GM12873 (cell line): ENCODE data around the gene SPATS2L.

Source experiments
- TF ChIP-seq, protein P1 (sequence below): IDR thresholded peaks from 2 replicates; pipeline ENCODE4 v1.5.1; 2012; ENCODE audit warnings: low read depth, mild to moderate bottlenecking, moderate library complexity, low read length, control low read depth; ENCODE audit not compliant: insufficient read depth; ENCODE audit errors: missing control alignments

The SPATS2L gene

DNA sequence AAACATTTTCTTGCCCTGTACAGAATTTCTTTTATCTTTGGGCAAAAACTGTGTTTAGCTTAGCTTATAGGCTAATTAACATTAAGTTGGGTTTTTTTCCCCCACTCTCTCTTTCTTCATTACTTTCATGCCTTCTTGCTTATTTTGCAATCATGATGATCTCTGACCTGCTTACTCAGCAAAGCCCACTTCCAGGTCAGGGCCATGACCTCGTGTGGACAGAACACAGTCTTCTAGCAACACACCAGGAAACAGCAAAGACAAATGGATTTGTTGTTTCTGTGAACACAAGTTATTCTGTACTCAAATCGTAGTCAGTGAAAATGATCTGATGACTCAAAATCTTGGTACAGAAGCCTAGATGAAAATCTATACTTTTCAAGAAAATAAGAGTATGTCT is 60.7 kb downstream of the SPATS2L start:
- TF ChIP-seq, protein P1, sequence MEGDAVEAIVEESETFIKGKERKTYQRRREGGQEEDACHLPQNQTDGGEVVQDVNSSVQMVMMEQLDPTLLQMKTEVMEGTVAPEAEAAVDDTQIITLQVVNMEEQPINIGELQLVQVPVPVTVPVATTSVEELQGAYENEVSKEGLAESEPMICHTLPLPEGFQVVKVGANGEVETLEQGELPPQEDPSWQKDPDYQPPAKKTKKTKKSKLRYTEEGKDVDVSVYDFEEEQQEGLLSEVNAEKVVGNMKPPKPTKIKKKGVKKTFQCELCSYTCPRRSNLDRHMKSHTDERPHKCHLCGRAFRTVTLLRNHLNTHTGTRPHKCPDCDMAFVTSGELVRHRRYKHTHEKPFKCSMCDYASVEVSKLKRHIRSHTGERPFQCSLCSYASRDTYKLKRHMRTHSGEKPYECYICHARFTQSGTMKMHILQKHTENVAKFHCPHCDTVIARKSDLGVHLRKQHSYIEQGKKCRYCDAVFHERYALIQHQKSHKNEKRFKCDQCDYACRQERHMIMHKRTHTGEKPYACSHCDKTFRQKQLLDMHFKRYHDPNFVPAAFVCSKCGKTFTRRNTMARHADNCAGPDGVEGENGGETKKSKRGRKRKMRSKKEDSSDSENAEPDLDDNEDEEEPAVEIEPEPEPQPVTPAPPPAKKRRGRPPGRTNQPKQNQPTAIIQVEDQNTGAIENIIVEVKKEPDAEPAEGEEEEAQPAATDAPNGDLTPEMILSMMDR: no peak

DNA sequence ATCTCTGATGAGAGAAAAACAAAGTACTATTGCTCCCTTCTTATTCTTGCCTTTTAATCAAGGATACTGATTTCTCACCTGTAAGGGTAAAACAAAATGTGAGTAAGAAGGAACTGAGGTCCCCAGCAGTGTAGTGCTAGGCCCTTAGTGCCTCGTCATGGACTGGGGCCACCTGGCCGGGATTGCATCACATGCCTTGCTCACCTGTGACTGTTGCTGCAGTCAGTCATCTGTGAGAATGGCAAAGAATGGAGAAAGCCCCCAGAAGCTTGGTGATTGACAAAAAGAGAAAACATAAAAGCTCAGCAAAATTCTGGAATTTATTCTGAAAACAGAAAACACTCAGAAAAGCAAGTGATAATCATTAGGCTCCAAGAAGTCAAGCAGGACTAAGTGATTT is 63.4 kb downstream of the SPATS2L start:
- TF ChIP-seq, protein P1: no peak

DNA sequence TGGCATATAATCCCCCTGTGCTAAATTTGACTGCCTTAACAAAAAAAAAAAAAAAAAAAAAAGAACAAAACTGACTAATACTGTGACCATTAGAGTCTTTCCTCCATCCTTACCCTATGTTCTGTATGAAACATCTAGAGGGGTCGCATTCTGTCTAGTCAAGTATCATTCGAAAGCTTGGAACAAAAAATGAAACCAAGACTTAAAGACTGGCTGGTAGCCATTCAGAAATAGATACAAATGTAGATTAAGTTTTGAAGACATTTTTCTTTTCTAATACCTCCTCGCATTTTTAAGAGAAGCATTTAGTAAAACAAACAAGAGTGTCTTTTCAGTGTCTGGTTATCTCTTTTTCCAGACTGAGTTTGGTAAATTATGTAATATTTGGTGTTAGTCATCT is 66.7 kb downstream of the SPATS2L start:
- TF ChIP-seq, protein P1: no peak

DNA sequence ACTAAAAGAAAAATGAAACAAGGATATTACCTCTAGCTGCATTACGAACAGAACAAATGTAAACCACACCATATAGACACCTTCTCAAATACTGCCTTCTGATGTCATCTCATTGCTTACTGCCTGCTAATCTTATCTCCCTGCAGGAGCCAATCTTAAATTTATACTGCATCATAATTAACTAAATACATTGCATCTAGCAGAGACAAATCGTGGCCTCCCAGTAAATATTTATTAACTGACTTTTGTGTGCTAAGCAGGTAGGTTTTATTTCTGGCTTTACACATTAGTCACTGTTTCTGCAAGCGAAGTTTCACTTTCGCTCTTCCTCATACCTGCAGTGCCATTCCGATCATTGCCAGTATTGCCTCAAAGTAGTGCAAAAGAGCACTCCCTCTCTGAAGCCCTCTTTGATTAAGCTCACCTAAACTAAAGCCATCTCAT is 67.5 kb downstream of the SPATS2L start:
- TF ChIP-seq, protein P1: no peak

DNA sequence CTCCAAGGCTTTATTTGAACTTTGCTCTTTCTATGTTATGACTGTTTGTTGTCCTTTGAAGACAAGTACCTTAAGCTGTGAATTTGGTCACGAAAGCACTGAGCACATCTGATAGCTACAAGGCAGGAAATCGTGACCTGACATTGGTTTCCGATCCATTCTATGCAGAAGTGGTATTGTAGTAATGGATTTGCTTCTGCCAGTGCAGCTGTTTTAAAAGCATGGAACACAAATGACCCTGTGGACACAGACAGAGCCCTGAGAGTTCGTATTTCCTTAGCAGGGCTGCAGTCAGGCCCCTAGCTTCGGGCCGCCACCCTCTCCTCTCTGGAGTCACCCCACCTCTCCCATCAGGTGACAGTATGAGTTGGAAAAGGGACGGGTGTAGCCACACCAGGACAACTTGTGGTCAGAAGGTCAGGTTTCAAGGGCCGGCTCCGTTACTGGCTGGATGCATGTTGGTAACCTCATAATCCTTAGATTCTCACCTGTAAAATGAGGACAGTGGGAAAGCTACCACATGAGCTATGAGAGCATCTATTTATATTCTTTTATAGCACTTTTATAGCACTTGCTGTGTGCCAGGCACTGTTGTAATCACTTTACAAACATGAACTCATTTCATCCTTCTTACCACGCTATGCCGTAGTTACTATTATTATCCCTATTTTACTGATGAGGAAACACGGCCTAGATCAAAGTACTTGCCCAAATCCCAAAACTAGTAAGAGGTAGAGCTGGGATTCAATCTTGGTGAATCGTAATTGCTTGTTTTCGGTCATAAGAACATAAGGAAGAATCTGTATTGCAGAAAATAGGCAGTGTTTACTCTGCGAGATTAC is 70.2 kb downstream of the SPATS2L start:
- TF ChIP-seq, protein P1: no peak

DNA sequence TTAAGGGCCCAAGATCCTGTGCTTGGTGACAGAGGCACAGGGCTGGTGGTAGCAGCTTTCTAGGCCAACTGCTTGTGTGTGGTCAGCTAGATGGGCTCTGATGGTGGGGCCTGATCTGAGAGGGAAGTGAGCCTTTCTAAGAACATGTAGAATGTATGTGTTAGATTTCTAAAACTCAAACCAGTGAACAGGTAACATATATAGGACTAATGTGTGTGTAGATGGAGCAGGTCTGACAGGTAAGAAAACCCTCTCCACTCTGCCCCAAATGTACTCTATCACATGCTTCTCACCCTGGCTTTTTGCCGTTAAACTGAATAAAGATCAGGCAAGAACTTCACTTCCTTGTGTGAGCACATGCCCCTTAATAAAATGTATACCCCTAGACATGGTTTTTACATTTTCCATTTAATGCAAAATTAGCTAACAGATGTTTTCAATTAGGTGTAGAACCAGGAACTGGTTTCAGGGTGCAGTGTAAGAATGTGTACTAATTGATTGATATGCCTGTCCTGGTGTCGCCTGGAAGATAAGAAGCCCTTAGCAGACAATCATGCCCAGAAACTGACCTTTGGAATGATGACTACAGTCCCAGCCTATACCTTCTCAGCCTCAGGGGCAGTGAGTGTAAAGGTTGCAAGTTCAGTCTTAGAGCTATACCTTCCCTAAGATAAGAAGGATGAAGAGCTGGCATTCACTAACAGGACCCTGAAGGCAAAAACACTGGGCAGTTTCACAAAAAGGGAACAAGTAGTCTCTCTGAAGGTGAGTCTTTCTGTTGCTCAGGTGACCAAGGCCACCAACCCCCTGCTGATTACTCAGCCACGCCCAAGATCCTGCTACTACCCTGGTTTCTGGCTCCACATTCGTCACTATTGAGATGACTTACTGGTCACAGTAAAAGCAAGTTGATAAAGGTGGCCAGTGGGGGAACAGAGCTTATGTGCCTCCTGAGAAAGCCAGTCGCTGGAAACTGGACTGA is 71.2 kb downstream of the SPATS2L start:
- TF ChIP-seq, protein P1: no peak
